Kidney epithelial cell (primary cell): ENCODE measurements around the gene ATP5MC2. TPM values are rescaled to one million over a fixed set of nuclear protein-coding genes. Genes with fewer than 3 reads are reported as not detected.
"Not testable (repeated sequence)": the region's sequence is repeated elsewhere in the genome, so short reads cannot be mapped to it uniquely, and the experiment has no call there.

ENCODE experiments used
- DNase-seq: peaks from one replicate; pipeline ENCODE4 v3.0.0-alpha.2; 2010; ENCODE audit warnings: low read depth
- H3K27me3 ChIP-seq: 2 replicates; pipeline ENCODE4 v1.6.0; 2011; ENCODE audit warnings: low read length; ENCODE audit not compliant: control insufficient read depth, insufficient read depth
- H3K36me3 ChIP-seq: 2 replicates; pipeline ENCODE4 v1.5.1; 2011; ENCODE audit warnings: low read length; ENCODE audit not compliant: control insufficient read depth, insufficient read depth
- H3K4me3 ChIP-seq: 2 replicates; pipeline ENCODE4 v1.5.1; 2011; ENCODE audit warnings: low read depth, mild to moderate bottlenecking, control low read depth, low read length
- total RNA-seq: library from RNA; depleted of rRNA; stranded (reverse); fragments of >200 nt; gene quantifications from 2 replicates; pipeline ENCODE4 v1.2.3, GENCODE V29; 2015
- TF ChIP-seq, protein P1 (sequence below): IDR thresholded peaks from 2 replicates; pipeline ENCODE4 v1.5.1; 2011; ENCODE audit warnings: mild to moderate bottlenecking, moderate library complexity, low read length, control low read depth, inconsistent platforms; ENCODE audit not compliant: insufficient read depth, poor library complexity, severe bottlenecking

Gene ATP5MC2
- total RNA-seq, 1 donor from 2014 or later: 299 TPM

DNA sequence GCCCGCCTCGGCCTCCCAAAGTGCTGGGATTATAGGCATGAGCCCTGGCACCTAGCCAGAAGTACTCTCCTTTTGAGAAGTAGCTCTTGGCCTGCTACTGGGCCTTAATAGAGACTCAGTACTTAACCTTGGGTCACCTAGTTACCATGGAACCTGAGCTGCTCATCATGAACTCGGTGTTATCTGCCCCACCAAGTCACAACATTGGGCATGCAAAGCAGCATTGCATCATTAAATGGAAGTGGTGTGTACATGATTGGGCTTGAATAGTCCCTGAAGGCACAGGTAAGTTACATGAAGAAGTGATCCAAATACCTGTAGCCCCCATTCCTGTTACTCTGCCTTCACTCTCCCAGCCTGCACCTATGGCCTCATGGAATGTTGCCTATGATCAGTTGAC is 31.8 kb downstream of the ATP5MC2 start:
- TF ChIP-seq, protein P1, sequence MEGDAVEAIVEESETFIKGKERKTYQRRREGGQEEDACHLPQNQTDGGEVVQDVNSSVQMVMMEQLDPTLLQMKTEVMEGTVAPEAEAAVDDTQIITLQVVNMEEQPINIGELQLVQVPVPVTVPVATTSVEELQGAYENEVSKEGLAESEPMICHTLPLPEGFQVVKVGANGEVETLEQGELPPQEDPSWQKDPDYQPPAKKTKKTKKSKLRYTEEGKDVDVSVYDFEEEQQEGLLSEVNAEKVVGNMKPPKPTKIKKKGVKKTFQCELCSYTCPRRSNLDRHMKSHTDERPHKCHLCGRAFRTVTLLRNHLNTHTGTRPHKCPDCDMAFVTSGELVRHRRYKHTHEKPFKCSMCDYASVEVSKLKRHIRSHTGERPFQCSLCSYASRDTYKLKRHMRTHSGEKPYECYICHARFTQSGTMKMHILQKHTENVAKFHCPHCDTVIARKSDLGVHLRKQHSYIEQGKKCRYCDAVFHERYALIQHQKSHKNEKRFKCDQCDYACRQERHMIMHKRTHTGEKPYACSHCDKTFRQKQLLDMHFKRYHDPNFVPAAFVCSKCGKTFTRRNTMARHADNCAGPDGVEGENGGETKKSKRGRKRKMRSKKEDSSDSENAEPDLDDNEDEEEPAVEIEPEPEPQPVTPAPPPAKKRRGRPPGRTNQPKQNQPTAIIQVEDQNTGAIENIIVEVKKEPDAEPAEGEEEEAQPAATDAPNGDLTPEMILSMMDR: no peak
- Histone ChIP-seq H3K27me3 (no peaks in the 10 kb centered on the region), H3K4me3 (no peak overlapping the region), H3K36me3 (no peaks in the 10 kb centered on the region)
- no peak for DNase-seq

- H3K4me3 ChIP-seq: no peak overlapping the region
- TF ChIP-seq, protein P1: no peak
- no peaks in the 10 kb centered on the region for H3K36me3 ChIP-seq
- H3K27me3 ChIP-seq: no peaks in the 10 kb centered on the region
- DNase-seq: no peak
These were observed 32.5 kb downstream of the ATP5MC2 start for GRCh38 chr12:53643232-53643979.

GRCh38 chr12:53638057-53638456 is 37.8 kb downstream of the ATP5MC2 start:
- H3K4me3 ChIP-seq: no peak overlapping the region
- H3K36me3 ChIP-seq: no peaks in the 10 kb centered on the region
- no peaks in the 10 kb centered on the region for H3K27me3 ChIP-seq
- no peak for DNase-seq
- TF ChIP-seq, protein P1: no peak

- DNase-seq: no peak
- TF ChIP-seq, protein P1: no peak
- Histone ChIP-seq H3K27me3 (no peaks in the 10 kb centered on the region), H3K4me3 (no peak overlapping the region), H3K36me3 (no peaks in the 10 kb centered on the region)
These were observed 39.2 kb downstream of the ATP5MC2 start for GRCh38 chr12:53636641-53637040.

DNA sequence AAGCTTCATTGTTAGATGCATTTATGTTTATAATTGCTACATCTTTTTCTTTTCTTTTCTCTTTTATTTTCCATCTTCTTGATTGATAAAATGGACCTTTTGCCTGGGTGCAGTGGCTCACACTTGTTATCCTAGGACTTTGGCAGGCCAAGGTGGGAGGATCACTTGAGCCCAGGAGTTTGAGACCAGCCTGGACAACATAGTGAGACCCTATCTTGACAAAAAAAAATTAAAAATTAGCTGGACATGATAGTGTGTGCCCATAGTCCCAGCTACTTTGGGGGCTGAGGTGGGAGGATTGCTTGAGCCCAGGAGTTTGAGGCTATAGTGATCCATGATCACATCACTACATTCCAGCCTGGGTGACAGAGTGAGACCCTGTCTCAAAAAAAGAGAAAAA is 40.2 kb downstream of the ATP5MC2 start:
- not testable (repeated sequence) for DNase-seq, H3K36me3 ChIP-seq, H3K27me3 ChIP-seq, H3K4me3 ChIP-seq

GRCh38 chr12:53631721-53632120 is 44.2 kb downstream of the ATP5MC2 start:
- no peaks in the 10 kb centered on the region for H3K36me3 ChIP-seq
- DNase-seq: no peak
- H3K4me3 ChIP-seq: no peak overlapping the region
- TF ChIP-seq, protein P1: no peak
- no peaks in the 10 kb centered on the region for H3K27me3 ChIP-seq
